ENCODE measurements around the gene KCNV2. TPM values are rescaled to one million over a fixed set of nuclear protein-coding genes. Genes with fewer than 3 reads are reported as not detected.

Gene KCNV2
- total RNA-seq, 1 donor from 2014 or later, result not detected

GRCh38 chr9:2677915-2678889 lies 39.1 kb upstream of the KCNV2 start:
- TF ChIP-seq CTCF (IDR thresholded peaks at IDR 0.05), result no peak
- ChIA-PET CTCF (no interaction called here), POLR2A (no interaction called here)
- intact Hi-C loops (cut with micrococcal nuclease), result no loop called here
- ATAC-seq (ENCODE audit: low read depth), result no peak
- Mint-ChIP-seq H3K4me3 (no peak overlapping the region), H3K4me1 (no peaks in the 10 kb centered on the region), H3K36me3 (ENCODE audit: low read depth) (no peaks in the 10 kb centered on the region), H3K9me3 (no peaks in the 10 kb centered on the region), H3K27me3 (peaks cover 3% of the 10 kb centered on the region), H3K27ac (no peak overlapping the region)
- DNase-seq, result no peak

- H3K4me1 Mint-ChIP-seq, result no peaks in the 10 kb centered on the region
- ChIA-PET POLR2A (no interaction called here), CTCF (no interaction called here)
- no peak overlapping the region for H3K27ac Mint-ChIP-seq
- no peak overlapping the region for H3K4me3 Mint-ChIP-seq
- peaks cover 3% of the 10 kb centered on the region for H3K27me3 Mint-ChIP-seq
- DNase-seq (no peak), ATAC-seq (ENCODE audit: low read depth) (no peak)
- intact Hi-C loops (cut with micrococcal nuclease), result no loop called here
- H3K36me3 Mint-ChIP-seq (ENCODE audit: low read depth), result no peaks in the 10 kb centered on the region
- TF ChIP-seq CTCF (IDR thresholded peaks at IDR 0.05), result no peak
- no peaks in the 10 kb centered on the region for H3K9me3 Mint-ChIP-seq
Observed at GRCh38 chr9:2679011-2679410, 38.3 kb upstream of the KCNV2 start.

GRCh38 chr9:2681981-2682380 lies 35.3 kb upstream of the KCNV2 start:
- Mint-ChIP-seq H3K4me3 (no peak overlapping the region), H3K9me3 (no peaks in the 10 kb centered on the region), H3K4me1 (no peaks in the 10 kb centered on the region), H3K27me3 (peaks cover 3% of the 10 kb centered on the region), H3K36me3 (ENCODE audit: low read depth) (no peaks in the 10 kb centered on the region), H3K27ac (no peak overlapping the region)
- POLR2A ChIA-PET, result no interaction called here
- no peak for ATAC-seq (ENCODE audit: low read depth)
- intact Hi-C loops (cut with micrococcal nuclease), result no loop called here
- DNase-seq, result no peak
- CTCF ChIA-PET, result no interaction called here
- TF ChIP-seq CTCF (IDR thresholded peaks at IDR 0.05), result no peak

GRCh38 chr9:2686911-2687310 lies 30.4 kb upstream of the KCNV2 start:
- ATAC-seq (ENCODE audit: low read depth) (no peak), DNase-seq (no peak)
- H3K36me3 Mint-ChIP-seq (ENCODE audit: low read depth), result no peaks in the 10 kb centered on the region
- intact Hi-C loops (cut with micrococcal nuclease), result no loop called here
- TF ChIP-seq CTCF (IDR thresholded peaks at IDR 0.05), result no peak
- H3K27me3 Mint-ChIP-seq, result no peaks in the 10 kb centered on the region
- ChIA-PET CTCF (no interaction called here), POLR2A (no interaction called here)
- no peaks in the 10 kb centered on the region for H3K9me3 Mint-ChIP-seq
- no peak overlapping the region for H3K27ac Mint-ChIP-seq
- H3K4me3 Mint-ChIP-seq, result no peak overlapping the region
- no peaks in the 10 kb centered on the region for H3K4me1 Mint-ChIP-seq

GRCh38 chr9:2688636-2689035 lies 28.7 kb upstream of the KCNV2 start:
- no peaks in the 10 kb centered on the region for H3K27me3 Mint-ChIP-seq
- intact Hi-C loops (cut with micrococcal nuclease), result no loop called here
- H3K9me3 Mint-ChIP-seq, result no peaks in the 10 kb centered on the region
- H3K4me3 Mint-ChIP-seq, result no peak overlapping the region
- DNase-seq (no peak), ATAC-seq (ENCODE audit: low read depth) (no peak)
- TF ChIP-seq CTCF (IDR thresholded peaks at IDR 0.05), result no peak
- H3K36me3 Mint-ChIP-seq (ENCODE audit: low read depth), result no peaks in the 10 kb centered on the region
- POLR2A ChIA-PET, result no interaction called here
- H3K4me1 Mint-ChIP-seq, result no peaks in the 10 kb centered on the region
- no peak overlapping the region for H3K27ac Mint-ChIP-seq
- CTCF ChIA-PET, result no interaction called here
